GM19395 (cell line): ENCODE measurements around the gene FAM222B.

Experiments
- ATAC-seq: cut with Tn5 transposase; IDR thresholded peaks from one replicate; pipeline ENCODE4 v1.9.1; 2021; ENCODE audit warnings: mild to moderate bottlenecking, moderate library complexity; ENCODE audit not compliant: unreplicated experiment

FAM222B gene

GRCh38 chr17:28716740-28717577, 125.6 kb downstream of the FAM222B start:
- ATAC-seq: no peak

GRCh38 chr17:28715217-28715616, 127.4 kb downstream of the FAM222B start:
- ATAC-seq: no peak

GRCh38 chr17:28714281-28714680, 128.3 kb downstream of the FAM222B start:
- ATAC-seq: no peak

GRCh38 chr17:28712705-28713415, 129.7 kb downstream of the FAM222B start:
- no peak for ATAC-seq

- ATAC-seq: peak; percentile 24
These were observed 130.4 kb downstream of the FAM222B start for GRCh38 chr17:28712032-28712704.

- peak; percentile 34 for ATAC-seq
These were observed 130.9 kb downstream of the FAM222B start, which contains the start of gene PROCA1 for GRCh38 chr17:28711723-28712031. PROCA1 (minus strand) TSS chr17:28711888; CDS start chr17:28711660, 228 bp downstream.

- ATAC-seq: peak; percentile 80
These were observed 131.5 kb downstream of the FAM222B start for GRCh38 chr17:28710861-28711722.

- no peak for ATAC-seq
These were observed 135.3 kb downstream of the FAM222B start for GRCh38 chr17:28707339-28707720.

GRCh38 chr17:28706471-28707338, 135.9 kb downstream of the FAM222B start:
- ATAC-seq: no peak
